ENCODE measurements around the gene DRD4. TPM values are rescaled to one million over a fixed set of nuclear protein-coding genes. Genes with fewer than 3 reads are reported as not detected.

DRD4 gene
- total and polyA plus RNA-seq, 2 of the 8 experiments (the other 6 are each of a cell fraction or from before 2014, with no cell fraction given), result 3.4 to 4.9 TPM

- no peak overlapping the region for H3K23ac ChIP-seq (ENCODE audit: insufficient read length)
- POLR2A ChIA-PET (ENCODE audit: partially characterized antibody), result interaction anchor here (0.7 to 2.6 kb wide), 4 partner anchors 10 to 25 kb away, joined by 3 to 9 read pairs (median 4); partner anchors contain the start of gene EPS8L2
- H3K27me3 ChIP-seq (replicated peaks in 1 of 4; ENCODE audit: control insufficient read depth in 3 of 4, extremely low read depth in 1 of 4, insufficient read depth in 3 of 4, low read length in 3 of 4), result no peaks in the 10 kb centered on the region
- no peak overlapping the region for H2BK12ac ChIP-seq (ENCODE audit: low read depth, low read length)
- H4K8ac ChIP-seq (ENCODE audit: extremely low read depth, insufficient read depth, low read length), result no peak overlapping the region; the same call in 1 of the 2 replicates
- 96% methylated on average over 18 of the region's 19 CpGs; no CpG with 5 or more reads in 1 of the 2 experiments for WGBS, 2 experiments (ENCODE audit: extremely low coverage in 1 of 2, insufficient coverage in 1 of 2, insufficient read length in 1 of 2, insufficient replicate concordance in 2 of 2, low coverage in 1 of 2, low lambda C conversion rate in 2 of 2, missing lambda C conversion rate in 1 of 2)
- H3K4me1 ChIP-seq (replicated peaks in 1 of 4; ENCODE audit: control insufficient read depth in 3 of 4, insufficient read depth in 4 of 4, low read length in 3 of 4), result peaks cover 0 to 2% (median 0%) of the 10 kb centered on the region in 4 experiments; a peak in 3 of 7 replicates
- H3K23me2 ChIP-seq (ENCODE audit: low read depth, low read length), result no peaks in the 10 kb centered on the region
- H3K4me2 ChIP-seq (ENCODE audit: insufficient read depth in 1 of 2, low read depth in 2 of 2, low read length in 2 of 2), result no peak overlapping the region
- H2BK15ac ChIP-seq (ENCODE audit: low read length), result no peak overlapping the region
- no peak overlapping the region for H2BK120ac ChIP-seq (replicated peaks; ENCODE audit: low read depth, low read length)
- peaks cover 2 to 32% (median 17%) of the 10 kb centered on the region in 4 experiments; a peak in 7 of 8 replicates for H3K36me3 ChIP-seq (ENCODE audit: control insufficient read depth in 2 of 4, insufficient read depth in 4 of 4, low read length in 3 of 4)
- H3K27ac ChIP-seq (ENCODE audit: low read depth, low read length), result no peak overlapping the region
- H2AK5ac ChIP-seq (ENCODE audit: low read depth, low read length), result no peak overlapping the region
- H3K4ac ChIP-seq (replicated peaks; ENCODE audit: insufficient read length, low read depth, low read length), result no peak overlapping the region
- H3K79me1 ChIP-seq (ENCODE audit: low read depth, low read length), result no peaks in the 10 kb centered on the region; the same call in 1 of the 2 replicates
- H4K20me1 ChIP-seq (replicated peaks in 1 of 2; ENCODE audit: control insufficient read depth in 1 of 2, insufficient read depth in 2 of 2, low read length in 2 of 2), result peaks cover 0 to 4% of the 10 kb centered on the region in 2 experiments
- H4K91ac ChIP-seq (replicated peaks; ENCODE audit: insufficient read length, low read length), result no peak overlapping the region
- H4K5ac ChIP-seq (ENCODE audit: insufficient read length, low read depth, low read length), result no peak overlapping the region
- FAIRE-seq, result no peak
- no peak overlapping the region for H3K18ac ChIP-seq (ENCODE audit: extremely low read depth, low read length)
- H2BK5ac ChIP-seq (ENCODE audit: low read depth, low read length), result no peak overlapping the region
- no peak overlapping the region for H2BK20ac ChIP-seq (ENCODE audit: low read length)
- no peak overlapping the region for H3K4me3 ChIP-seq (ENCODE audit: extremely low read depth in 1 of 4, insufficient read depth in 2 of 4, low read depth in 3 of 4, low read length in 4 of 4)
- no peaks in the 10 kb centered on the region for H3K79me2 ChIP-seq (ENCODE audit: control insufficient read depth in 1 of 2, insufficient read depth in 2 of 2, low read length in 2 of 2)
- no peak for DNase-seq (ENCODE audit: low read depth in 1 of 2, low spot score in 2 of 2)
- no peak overlapping the region for H3K56ac ChIP-seq (replicated peaks; ENCODE audit: insufficient read length, low read depth, low read length)
- CTCF ChIA-PET (ENCODE audit: partially characterized antibody), result interaction anchor here (0.6 to 3.6 kb wide), 8 partner anchors 11 to 169 kb away, joined by 3 to 15 read pairs (median 6); no protein-coding TSS in a partner anchor
- no peaks in the 10 kb centered on the region for H3K9me3 ChIP-seq (ENCODE audit: insufficient read depth in 2 of 2, low read depth in 1 of 2, low read length in 1 of 2)
- no peak overlapping the region for H3K14ac ChIP-seq (ENCODE audit: insufficient read length)
- H3K9ac ChIP-seq (replicated peaks in 1 of 4; ENCODE audit: extremely low read depth in 1 of 4, low read depth in 3 of 4, low read length in 3 of 4), result no peak overlapping the region
- no peak overlapping the region for H2AFZ ChIP-seq (ENCODE audit: low read length)
- TF ChIP-seq SP2 (IDR thresholded peaks at IDR 0.05; ENCODE audit: low read length) (no peak), CBX5 (IDR thresholded peaks at IDR 0.05; ENCODE audit: low read depth, low read length) (no peak), JUN (IDR thresholded peaks at IDR 0.05; ENCODE audit: low read depth, low read length) (no peak), RAD21 (IDR thresholded peaks at IDR 0.05 in 1 of 2, conservative IDR thresholded peaks at IDR 0.05 in 1 of 2; ENCODE audit: low read depth in 2 of 2, low read length in 2 of 2) (no peak), EGR1 (IDR thresholded peaks at IDR 0.05; ENCODE audit: borderline replicate concordance, low read depth, low read length) (no peak), USF2 (IDR thresholded peaks at IDR 0.05; ENCODE audit: low read length) (no peak), HDAC6 (IDR thresholded peaks at IDR 0.05; ENCODE audit: low read depth, low read length) (no peak), E2F6 (IDR thresholded peaks at IDR 0.05) (no peak), CTBP2 (IDR thresholded peaks at IDR 0.05; ENCODE audit: borderline replicate concordance, insufficient read depth, insufficient read length, low read length) (no peak), POU5F1 (IDR thresholded peaks at IDR 0.05; ENCODE audit: low read depth, low read length) (no peak), CREB1 (IDR thresholded peaks at IDR 0.05) (no peak), RXRA (IDR thresholded peaks at IDR 0.05; ENCODE audit: insufficient read depth, low read depth, low read length) (no peak)
Observed at GRCh38 chr11:680476-680875, 43.4 kb downstream of the DRD4 start.

Data from H1 (cell line).